ENCODE results near the gene ZNF778. TPM values are rescaled to one million over a fixed set of nuclear protein-coding genes. Genes with fewer than 3 reads are reported as not detected.

ZNF778 gene
- total and polyA plus RNA-seq, 2 of the 13 experiments (the other 11 are each of a cell fraction or from before 2014, with no cell fraction given): 3.8 to 7.2 TPM

- TF ChIP-seq ZNF251 (CRISPR knock-in tag; IDR thresholded peaks at IDR 0.05): no peak
- no peak for TF ChIP-seq ZNF550 (CRISPR knock-in tag; IDR thresholded peaks at IDR 0.05; ENCODE audit: borderline replicate concordance)
- TF ChIP-seq ZNF362 (CRISPR knock-in tag; IDR thresholded peaks at IDR 0.05; ENCODE audit: borderline replicate concordance): no peak
- 0 out of 2 replicates have a peak, but pooled peaks have one; percentile 77 for TF ChIP-seq ZNF558 (CRISPR knock-in tag; IDR thresholded peaks at IDR 0.05; ENCODE audit: borderline replicate concordance)
- TF ChIP-seq MXI1 (IDR thresholded peaks at IDR 0.05; ENCODE audit: borderline replicate concordance, low read depth, low read length): peak; percentile 67; the same call in 1 of the 3 replicates
- no peak for TF ChIP-seq ADNP (CRISPR knock-in tag; IDR thresholded peaks at IDR 0.05)
- no peak for TF ChIP-seq JDP2 (CRISPR knock-in tag; IDR thresholded peaks at IDR 0.05; ENCODE audit: borderline replicate concordance)
- peak; percentile 50; the same call in 1 of the 2 replicates for TF ChIP-seq PHF8 (CRISPR knock-in tag; IDR thresholded peaks at IDR 0.05)
- 0 out of 2 replicates have a peak, but pooled peaks have one; percentile 27 for TF ChIP-seq ZBTB2 (CRISPR knock-in tag; IDR thresholded peaks at IDR 0.05; ENCODE audit: low read depth)
- no peak for TF ChIP-seq HMGXB4 (CRISPR knock-in tag; IDR thresholded peaks at IDR 0.05; ENCODE audit: borderline replicate concordance in 1 of 2, low read depth in 1 of 2)
- TF ChIP-seq ZNF382 (CRISPR knock-in tag; IDR thresholded peaks at IDR 0.05; ENCODE audit: borderline replicate concordance): no peak
- TF ChIP-seq PRDM15 (CRISPR knock-in tag; IDR thresholded peaks at IDR 0.05): peak; percentile 15; the same call in 1 of the 2 replicates
- peak; percentile 40; the same call in 1 of the 2 replicates for TF ChIP-seq ZNF788 (CRISPR knock-in tag; IDR thresholded peaks at IDR 0.05; ENCODE audit: borderline replicate concordance)
- no peak for TF ChIP-seq ZBTB1 (CRISPR knock-in tag; IDR thresholded peaks at IDR 0.05; ENCODE audit: borderline replicate concordance)
Observed at GRCh38 chr16:89201439-89202377, 15.8 kb upstream of the ZNF778 start (continued).

All from HepG2 (cell line).